Breast epithelium (tissue), 4 donors: ENCODE measurements around the gene RRP8. TPM values are rescaled to one million over a fixed set of nuclear protein-coding genes. Genes with fewer than 3 reads are reported as not detected.

ENCODE experiments used
- DNase-seq, 2 donors: peaks; one replicate each; pipeline ENCODE4 v3.0.0-alpha.2; 2019; ENCODE audit warnings: low spot score in 2 of 2
- H3K27ac ChIP-seq, 2 donors: fragments of 200-600 bp; sonication (generic) in 1 of 2; one replicate each; pipeline ENCODE4 v1.5.1; 2016 to 2019; ENCODE audit warnings: mild to moderate bottlenecking in 1 of 2
- H3K27me3 ChIP-seq, 2 donors: fragments of 200-600 bp; sonication (generic) in 1 of 2; one replicate each; pipeline versions ENCODE4 v1.5.1 to v1.6.0; 2017 to 2019; ENCODE audit warnings: control low read depth in 1 of 2, mild to moderate bottlenecking in 1 of 2
- H3K36me3 ChIP-seq: fragments of 200-600 bp; one replicate; pipeline ENCODE4 v1.5.1; 2019
- H3K4me1 ChIP-seq, 2 donors: fragments of 200-600 bp; sonication (generic); one replicate each; pipeline ENCODE4 v1.5.1; 2016 to 2019; ENCODE audit warnings: control low read depth in 1 of 2
- H3K4me3 ChIP-seq, 3 donors: fragments of 200-600 bp; sonication (generic); 1 replicate in 2 of 3; 2 replicates in 1 of 3; pipeline ENCODE4 v1.5.1; 2016 to 2019; ENCODE audit warnings: mild to moderate bottlenecking in 3 of 3, moderate library complexity in 2 of 3
- H3K9me3 ChIP-seq, 2 donors: fragments of 200-600 bp; sonication (generic) in 1 of 2; one replicate each; pipeline ENCODE4 v1.5.1; 2016 to 2019; ENCODE audit warnings: control low read depth in 1 of 2
- CTCF ChIP-seq, 3 donors: fragments of 450-650 bp; IDR thresholded peaks; one replicate each; pipeline ENCODE4 v1.5.1; 2016 to 2017; ENCODE audit warnings: antibody characterized with exemption in 3 of 3, mild to moderate bottlenecking in 3 of 3, moderate library complexity in 3 of 3
- POLR2A ChIP-seq: fragments of 450-650 bp; IDR thresholded peaks from one replicate; pipeline ENCODE4 v1.6.1; 2016; ENCODE audit warnings: antibody characterized with exemption, mild to moderate bottlenecking, moderate library complexity
- POLR2AphosphoS5 ChIP-seq, 3 donors: sonication (generic); formaldehyde crosslinking; IDR thresholded peaks; one replicate each; pipeline ENCODE4 v1.6.1; 2017; ENCODE audit warnings: antibody characterized with exemption in 3 of 3
- intact Hi-C: fragments of 100-400 bp; cut with DNase I; formaldehyde crosslinking; loops from one replicate; pipeline ENCODE4 v1.15.1; 2023; ENCODE audit warnings: low total_unique reads
- total RNA-seq, 3 donors: library from RNA; depleted of rRNA; stranded (reverse); fragments of >200 nt; gene quantifications; one replicate each; pipeline ENCODE4 v1.1.0, GENCODE V29; 2016

The RRP8 gene
- total RNA-seq, 3 donors from 2014 or later: 8.8 to 22.2 (median 20.3) TPM

- no peaks in the 10 kb centered on the region for H3K4me1 ChIP-seq
- no peak for TF ChIP-seq CTCF (IDR thresholded peaks at IDR 0.05)
- no peak for TF ChIP-seq POLR2A
- no peak for TF ChIP-seq POLR2AphosphoS5 (IDR thresholded peaks at IDR 0.05)
- H3K36me3 ChIP-seq: no peaks in the 10 kb centered on the region
- DNase-seq: no peak
- H3K27ac ChIP-seq: no peak overlapping the region
- intact Hi-C loops: no loop called here
- H3K27me3 ChIP-seq: no peaks in the 10 kb centered on the region
- no peak overlapping the region for H3K4me3 ChIP-seq
- no peaks in the 10 kb centered on the region for H3K9me3 ChIP-seq
These were observed 47.1 kb downstream of the RRP8 start for GRCh38 chr11:6556139-6556949.

- DNase-seq: no peak
- Histone ChIP-seq H3K4me1 (no peaks in the 10 kb centered on the region), H3K4me3 (no peak overlapping the region), H3K27ac (no peak overlapping the region), H3K27me3 (no peaks in the 10 kb centered on the region), H3K9me3 (no peaks in the 10 kb centered on the region), H3K36me3 (no peaks in the 10 kb centered on the region)
- TF ChIP-seq POLR2AphosphoS5 (IDR thresholded peaks at IDR 0.05) (no peak), POLR2A (no peak), CTCF (IDR thresholded peaks at IDR 0.05) (no peak)
- intact Hi-C loops: no loop called here
These were observed 48.3 kb downstream of the RRP8 start for GRCh38 chr11:6554828-6555706.

- Histone ChIP-seq H3K9me3 (no peaks in the 10 kb centered on the region), H3K27me3 (no peaks in the 10 kb centered on the region), H3K4me3 (no peak overlapping the region), H3K27ac (no peak overlapping the region), H3K4me1 (no peaks in the 10 kb centered on the region), H3K36me3 (no peaks in the 10 kb centered on the region)
- intact Hi-C loops: no loop called here
- no peak for DNase-seq
- TF ChIP-seq POLR2AphosphoS5 (IDR thresholded peaks at IDR 0.05) (no peak), POLR2A (no peak), CTCF (IDR thresholded peaks at IDR 0.05) (no peak)
These were observed 49.8 kb downstream of the RRP8 start for GRCh38 chr11:6553634-6554033.

GRCh38 chr11:6548641-6549040 lies 54.8 kb downstream of the RRP8 start:
- no peak for DNase-seq
- Histone ChIP-seq H3K4me1 (no peaks in the 10 kb centered on the region), H3K4me3 (no peak overlapping the region), H3K27me3 (no peaks in the 10 kb centered on the region), H3K27ac (no peak overlapping the region), H3K36me3 (no peaks in the 10 kb centered on the region), H3K9me3 (no peaks in the 10 kb centered on the region)
- intact Hi-C loops: no loop called here
- TF ChIP-seq CTCF (IDR thresholded peaks at IDR 0.05): no peak
- no peak for TF ChIP-seq POLR2A
- TF ChIP-seq POLR2AphosphoS5 (IDR thresholded peaks at IDR 0.05): no peak

- Histone ChIP-seq H3K27me3 (no peaks in the 10 kb centered on the region), H3K9me3 (no peaks in the 10 kb centered on the region), H3K4me3 (no peak overlapping the region), H3K36me3 (no peaks in the 10 kb centered on the region), H3K27ac (no peak overlapping the region), H3K4me1 (no peaks in the 10 kb centered on the region)
- TF ChIP-seq POLR2AphosphoS5 (IDR thresholded peaks at IDR 0.05): no peak
- TF ChIP-seq POLR2A: no peak
- no peak for TF ChIP-seq CTCF (IDR thresholded peaks at IDR 0.05)
- no peak for DNase-seq
- intact Hi-C loops: no loop called here
These were observed 55.3 kb downstream of the RRP8 start for GRCh38 chr11:6548121-6548520.
